Adrenal gland (tissue), 12 donors: Measurements from ENCODE around the gene ATPAF2. TPM values are rescaled to one million over a fixed set of nuclear protein-coding genes. Genes with fewer than 3 reads are reported as not detected.

ENCODE experiments used
- DNase-seq, 7 donors: peaks; one replicate each; pipeline ENCODE4 v3.0.0-alpha.2; 2019 to 2020
- H3K27ac ChIP-seq, 5 donors: fragments of 200-600 bp; sonication (generic) in 4 of 5; 1 replicate in 3 of 5; 2 replicates in 2 of 5; pipeline versions ENCODE4 v1.5.1 to v1.8.0; 2016 to 2020; ENCODE audit warnings: mild to moderate bottlenecking in 1 of 5
- H3K27me3 ChIP-seq: fragments of 200-600 bp; 2 replicates; pipeline ENCODE4 v1.8.0; 2021
- H3K36me3 ChIP-seq, 2 donors: fragments of 200-600 bp; replicated peaks in 1 of 2; 1 replicate in 1 of 2; 2 replicates in 1 of 2; pipeline versions ENCODE4 v1.5.1 to v1.8.0; 2018 to 2022
- H3K4me1 ChIP-seq, 2 donors: fragments of 200-600 bp; replicated peaks in 1 of 2; 1 replicate in 1 of 2; 2 replicates in 1 of 2; pipeline versions ENCODE4 v1.5.1 to v1.8.0; 2018 to 2021
- H3K4me3 ChIP-seq, 4 donors: fragments of 200-600 bp; sonication (generic) in 3 of 4; one replicate each; pipeline ENCODE4 v1.5.1; 2016 to 2018
- H3K9me3 ChIP-seq, 3 donors: fragments of 200-600 bp; sonication (generic) in 1 of 3; replicated peaks in 1 of 3; 1 replicate in 2 of 3; 2 replicates in 1 of 3; pipeline versions ENCODE4 v1.5.1 to v1.8.0; 2016 to 2021
- POLR2A ChIP-seq, 2 donors: fragments of 450-650 bp; IDR thresholded peaks; one replicate each; pipeline ENCODE4 v1.6.1; 2017; ENCODE audit warnings: antibody characterized with exemption in 2 of 2, mild to moderate bottlenecking in 2 of 2, moderate library complexity in 1 of 2
- WGBS, 4 donors: extraction: QIAGEN DNeasy Blood & Tissue Kit in 2 of 4; methylation state at CpG; one replicate each; pipeline versions ENCODE4 v1.1.5 to v1.1.7; 2013 to 2017; 5-methylcytosine and 5-hydroxymethylcytosine counted together
- intact Hi-C, 2 donors: fragments of 100-400 bp; cut with DNase I; formaldehyde crosslinking; loops; one replicate each; pipeline versions ENCODE4 v1.14.1 to v1.15.0; 2022 to 2023
- polyA plus RNA-seq, 3 donors: library from polyadenylated mRNA; stranded (reverse); fragments of 200-250 nt in 2 of 3; fragments of 350-450 nt in 1 of 3; fragmentation: Illumina TruSeq in 1 of 3; extraction: RNeasy Lipid Tissue Mini Kit (QIAGEN cat#74804) in 1 of 3; gene quantifications; one replicate each; pipeline ENCODE4 v1.2.3, GENCODE V29; 2013 to 2014
- total RNA-seq, 9 donors: library from RNA; depleted of rRNA in 4 of 9; stranded (reverse); fragments of >200 nt in 4 of 9; fragments of 120-200 nt in 1 of 9; fragmentation: NEBNext Ultra II Directional in 1 of 9; extraction: Animal tissue kit (Norgen Biotek cat#: 25700) in 1 of 9; gene quantifications; one replicate each; pipeline versions ENCODE4 v1.1.0 to v1.2.4, GENCODE V29; 2013 to 2023
- TF ChIP-seq, protein P1 (sequence below), 6 experiments: fragments of 450-650 bp in 4 of 6; fragments of 200-600 bp in 2 of 6; sonication (generic) in 1 of 6; IDR thresholded peaks; 1 replicate in 5 of 6; 2 replicates in 1 of 6; pipeline versions ENCODE4 v1.5.1 to v1.8.0; 2016 to 2021; ENCODE audit warnings: antibody characterized with exemption in 6 of 6, mild to moderate bottlenecking in 2 of 6, moderate library complexity in 1 of 6
- donor health status: healthy with polysubstance abuse.
- donor health status: Bipolar disorder and iron deficiency.
- donor health status: DM: yes; HTN: yes; CAD: no.
- donor health status: DM: no; HTN: no; CAD: no.
- donor health status: DM: no; HTN: no; CAD: no.
- donor health status: DM: yes; HTN: yes; CAD: no.

ATPAF2 gene
- total and polyA plus RNA-seq, 12 donors, result 32.5 to 68.6 (median 45.4) TPM

DNA sequence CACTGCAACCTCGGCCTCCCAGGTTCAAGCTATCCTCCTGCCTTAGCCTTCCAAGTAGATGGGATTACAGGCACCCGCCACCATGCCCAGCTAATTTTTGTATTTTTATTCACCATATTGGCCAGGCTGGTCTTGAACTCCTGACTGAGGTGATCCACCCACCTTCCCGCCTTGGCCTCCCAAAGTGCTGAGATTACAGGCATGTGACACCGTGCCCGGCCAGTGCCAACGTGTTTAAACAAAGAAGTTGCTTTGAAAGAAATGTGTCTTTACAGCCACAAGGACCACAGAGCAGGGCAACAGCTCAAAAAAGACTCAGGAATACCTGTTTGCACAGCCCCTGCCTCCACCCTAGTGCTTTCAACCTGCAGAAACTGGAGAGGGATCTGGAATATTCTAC lies 25.0 kb downstream of the ATPAF2 start:
- WGBS, 4 donors, result 95 to 98% (median 97%) methylated on average over 6 of the region's 6 CpGs

DNA sequence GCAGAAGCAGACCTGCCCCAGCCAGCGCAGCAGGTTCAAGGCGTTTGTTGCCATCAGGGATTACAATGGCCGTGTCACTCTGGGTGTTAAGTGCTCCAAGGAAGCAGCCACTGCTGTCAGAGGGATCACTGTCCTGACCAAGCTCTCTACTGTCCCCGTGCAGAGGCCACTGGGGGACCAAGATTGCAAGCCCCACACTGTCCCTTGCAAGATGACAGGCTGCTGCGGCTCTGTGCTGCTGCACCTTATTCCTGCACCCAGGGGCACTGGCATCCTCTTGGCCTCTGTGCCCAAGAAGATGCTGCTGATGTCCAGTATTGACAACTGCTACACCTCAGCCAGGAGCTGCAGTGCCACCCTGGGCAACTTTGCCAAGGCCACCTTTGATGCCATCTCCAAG lies 27.7 kb downstream of the ATPAF2 start:
- WGBS, 4 donors, result 94 to 97% (median 95%) methylated on average over 5 of the region's 5 CpGs
- no peaks in the 10 kb centered on the region for H3K9me3 ChIP-seq
- TF ChIP-seq, protein P1, sequence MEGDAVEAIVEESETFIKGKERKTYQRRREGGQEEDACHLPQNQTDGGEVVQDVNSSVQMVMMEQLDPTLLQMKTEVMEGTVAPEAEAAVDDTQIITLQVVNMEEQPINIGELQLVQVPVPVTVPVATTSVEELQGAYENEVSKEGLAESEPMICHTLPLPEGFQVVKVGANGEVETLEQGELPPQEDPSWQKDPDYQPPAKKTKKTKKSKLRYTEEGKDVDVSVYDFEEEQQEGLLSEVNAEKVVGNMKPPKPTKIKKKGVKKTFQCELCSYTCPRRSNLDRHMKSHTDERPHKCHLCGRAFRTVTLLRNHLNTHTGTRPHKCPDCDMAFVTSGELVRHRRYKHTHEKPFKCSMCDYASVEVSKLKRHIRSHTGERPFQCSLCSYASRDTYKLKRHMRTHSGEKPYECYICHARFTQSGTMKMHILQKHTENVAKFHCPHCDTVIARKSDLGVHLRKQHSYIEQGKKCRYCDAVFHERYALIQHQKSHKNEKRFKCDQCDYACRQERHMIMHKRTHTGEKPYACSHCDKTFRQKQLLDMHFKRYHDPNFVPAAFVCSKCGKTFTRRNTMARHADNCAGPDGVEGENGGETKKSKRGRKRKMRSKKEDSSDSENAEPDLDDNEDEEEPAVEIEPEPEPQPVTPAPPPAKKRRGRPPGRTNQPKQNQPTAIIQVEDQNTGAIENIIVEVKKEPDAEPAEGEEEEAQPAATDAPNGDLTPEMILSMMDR (IDR thresholded peaks at IDR 0.05), result no peak
- no peak for TF ChIP-seq POLR2A (IDR thresholded peaks at IDR 0.05)
- DNase-seq, result no peak
- intact Hi-C loops, result no loop called here
- peaks cover 0 to 4% of the 10 kb centered on the region in 2 donors for H3K36me3 ChIP-seq
- no peaks in the 10 kb centered on the region for H3K4me1 ChIP-seq
- no peak overlapping the region for H3K4me3 ChIP-seq
- H3K27ac ChIP-seq, result no peak overlapping the region
- no peaks in the 10 kb centered on the region for H3K27me3 ChIP-seq

More for the DNA sequence above, 25.0 kb downstream of the ATPAF2 start:
- no peak for DNase-seq
- Histone ChIP-seq H3K4me1 (peaks cover 16 to 18% of the 10 kb centered on the region in 2 donors), H3K4me3 (no peak overlapping the region), H3K9me3 (no peaks in the 10 kb centered on the region), H3K27ac (no peak overlapping the region), H3K27me3 (no peaks in the 10 kb centered on the region), H3K36me3 (peaks cover 0 to 4% of the 10 kb centered on the region in 2 donors)
- intact Hi-C loops, result no loop called here
- TF ChIP-seq POLR2A (IDR thresholded peaks at IDR 0.05), result no peak
- TF ChIP-seq, protein P1 (IDR thresholded peaks at IDR 0.05), result no peak

DNA sequence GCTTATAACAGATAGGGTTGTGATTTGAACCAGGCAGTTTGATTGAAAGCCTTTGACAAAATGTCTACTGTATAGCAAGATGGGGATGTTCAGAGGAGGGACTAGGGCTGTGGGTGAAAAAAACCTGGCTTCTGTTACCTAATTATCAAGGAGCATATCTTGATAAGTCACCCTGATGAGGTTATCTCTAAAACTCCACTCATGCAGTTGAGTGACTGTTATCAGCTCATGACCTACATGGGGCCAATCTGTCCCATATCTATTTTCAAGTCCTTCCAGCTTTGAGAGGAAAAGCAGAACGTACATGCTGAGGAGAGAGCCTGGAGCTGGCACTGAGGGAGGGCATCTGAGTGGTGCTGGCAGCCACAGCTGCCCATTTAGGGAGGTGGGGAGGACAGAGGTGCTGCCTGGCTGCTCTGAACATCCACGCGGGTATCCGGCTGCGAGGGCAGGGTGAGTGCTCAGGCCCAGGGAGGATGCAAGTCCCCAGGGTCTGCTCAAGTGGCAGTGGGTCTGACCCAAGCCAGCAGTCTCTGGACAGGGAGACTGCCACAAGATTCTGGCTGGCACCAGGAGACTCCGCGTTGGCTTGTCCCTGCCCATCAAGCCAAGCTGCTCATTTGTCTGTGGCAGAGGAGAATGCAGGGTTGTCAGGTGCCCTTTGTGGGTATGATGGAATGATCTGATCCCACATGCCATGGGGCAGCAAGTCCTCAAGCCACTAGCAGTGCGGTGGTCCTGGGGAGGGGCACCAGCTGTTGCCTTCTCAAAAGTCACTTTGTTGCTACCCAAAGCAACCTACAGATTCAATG lies 29.2 kb downstream of the ATPAF2 start:
- H3K27me3 ChIP-seq, result no peaks in the 10 kb centered on the region
- 64 to 90% (median 86%) methylated on average over 2 to 8 of the region's 8 CpGs for WGBS, 4 donors
- H3K36me3 ChIP-seq, result no peaks in the 10 kb centered on the region
- intact Hi-C loops, result no loop called here
- H3K9me3 ChIP-seq, result no peaks in the 10 kb centered on the region
- H3K4me3 ChIP-seq, result no peak overlapping the region
- no peak for DNase-seq
- no peaks in the 10 kb centered on the region for H3K4me1 ChIP-seq
- TF ChIP-seq, protein P1 (IDR thresholded peaks at IDR 0.05), result no peak
- no peak for TF ChIP-seq POLR2A (IDR thresholded peaks at IDR 0.05)
- H3K27ac ChIP-seq, result no peak overlapping the region

DNA sequence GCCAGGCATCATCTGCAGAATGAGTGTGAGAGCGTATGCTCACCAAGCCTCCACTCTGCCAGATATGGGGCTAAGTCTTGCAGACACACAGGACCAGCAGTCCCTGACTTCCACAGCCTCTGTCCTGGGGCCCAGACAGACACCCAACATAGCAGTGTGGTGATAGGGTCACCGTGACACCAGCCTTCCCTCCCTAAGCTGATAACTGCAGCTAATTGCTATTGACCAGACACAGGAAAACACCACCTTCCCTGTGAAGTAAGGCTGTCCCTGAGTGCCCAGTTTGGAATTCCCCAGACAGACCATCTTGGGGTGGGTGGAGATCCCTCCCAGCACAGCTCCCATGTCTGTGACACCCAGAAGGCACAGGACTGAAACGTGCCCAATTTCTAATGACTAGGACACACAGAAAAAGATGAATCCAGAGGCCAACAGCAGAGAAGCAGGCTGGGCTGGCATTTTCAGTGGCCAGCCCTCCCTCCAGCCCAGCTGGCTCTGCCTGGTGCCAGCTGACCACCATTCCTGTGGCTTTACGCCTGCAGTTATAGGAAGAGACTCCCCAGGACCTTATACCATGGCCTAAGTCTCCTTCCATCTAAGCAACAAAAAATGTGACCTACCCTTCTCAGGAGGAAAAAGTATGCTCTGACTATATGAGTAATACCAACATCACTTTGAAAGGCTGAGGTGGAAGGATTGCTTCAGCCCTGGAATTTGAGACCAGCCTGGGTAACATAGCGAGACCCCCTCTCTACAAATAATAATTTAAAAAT lies 30.3 kb downstream of the ATPAF2 start:
- Histone ChIP-seq H3K9me3 (no peaks in the 10 kb centered on the region), H3K36me3 (no peaks in the 10 kb centered on the region), H3K4me1 (no peaks in the 10 kb centered on the region), H3K27me3 (no peaks in the 10 kb centered on the region), H3K4me3 (no peak overlapping the region), H3K27ac (peak overlapping the region in 1 of 5 donors; percentile 2)
- intact Hi-C loops, result no loop called here
- WGBS, 4 donors, result 61 to 94% (median 78%) methylated on average over 4 to 5 of the region's 5 CpGs
- no peak for DNase-seq
- TF ChIP-seq, protein P1 (IDR thresholded peaks at IDR 0.05), result no peak
- no peak for TF ChIP-seq POLR2A (IDR thresholded peaks at IDR 0.05)
